SK-N-SH treated with all-trans-retinoic acid at 6 μM for 48 hours (cell line): ENCODE data around the gene WNT7A.

Experiments used
- ARNTL ChIP-seq: fragments of 450-650 bp; formaldehyde crosslinking; IDR thresholded peaks from 2 replicates; pipeline ENCODE4 v1.5.0; 2020; ENCODE audit warnings: low read depth, mild to moderate bottlenecking, moderate library complexity, borderline replicate concordance
- CREB5 ChIP-seq: fragments of 250-450 bp; sonication (Bioruptor Pico); IDR thresholded peaks from 2 replicates; pipeline ENCODE4 v1.5.1; 2020; ENCODE audit warnings: low read depth, mild to moderate bottlenecking, moderate library complexity
- CSDC2 ChIP-seq: fragments of 250-450 bp; sonication (Bioruptor Pico); IDR thresholded peaks from 2 replicates; pipeline ENCODE4 v1.5.0; 2020; ENCODE audit warnings: mild to moderate bottlenecking, moderate library complexity
- CSRNP3 ChIP-seq: fragments of 250-450 bp; sonication (Bioruptor Pico); IDR thresholded peaks from 2 replicates; pipeline ENCODE4 v1.5.1; 2021; ENCODE audit warnings: mild to moderate bottlenecking, moderate library complexity
- ESRRG ChIP-seq: fragments of 250-450 bp; sonication (Bioruptor Pico); IDR thresholded peaks from 2 replicates; pipeline ENCODE4 v1.6.1; 2021; ENCODE audit warnings: mild to moderate bottlenecking
- PPARA ChIP-seq: fragments of 250-450 bp; sonication (Bioruptor Pico); IDR thresholded peaks from 2 replicates; pipeline ENCODE4 v1.5.0; 2020; ENCODE audit warnings: mild to moderate bottlenecking, borderline replicate concordance
- RARB ChIP-seq: fragments of 250-450 bp; sonication (Bioruptor Pico); IDR thresholded peaks from 2 replicates; pipeline ENCODE4 v1.8.0; 2021; ENCODE audit warnings: mild to moderate bottlenecking, moderate library complexity
- TCF4 ChIP-seq: fragments of 250-450 bp; sonication (Bioruptor Pico); IDR thresholded peaks from 2 replicates; pipeline ENCODE4 v1.8.0; 2021; ENCODE audit warnings: mild to moderate bottlenecking, moderate library complexity, borderline replicate concordance
- TOX ChIP-seq: fragments of 250-450 bp; sonication (Bioruptor Pico); IDR thresholded peaks from 2 replicates; pipeline ENCODE4 v1.8.0; 2021; ENCODE audit warnings: mild to moderate bottlenecking, moderate library complexity, borderline replicate concordance
- ZFP3 ChIP-seq: fragments of 250-450 bp; sonication (Bioruptor Pico); IDR thresholded peaks from 2 replicates; pipeline ENCODE4 v1.5.0; 2020; ENCODE audit warnings: mild to moderate bottlenecking, moderate library complexity
- ZFP30 ChIP-seq: fragments of 450-650 bp; formaldehyde crosslinking; IDR thresholded peaks from 2 replicates; pipeline ENCODE4 v1.5.0; 2022; ENCODE audit warnings: mild to moderate bottlenecking, moderate library complexity
- ZNF70 ChIP-seq: fragments of 450-650 bp; formaldehyde crosslinking; IDR thresholded peaks from 2 replicates; pipeline ENCODE4 v1.5.0; 2020; ENCODE audit warnings: mild to moderate bottlenecking, moderate library complexity
- TF ChIP-seq, protein P1 (sequence below): fragments of 250-450 bp; sonication (Bioruptor Pico); IDR thresholded peaks from 2 replicates; pipeline ENCODE4 v1.8.0; 2020; ENCODE audit warnings: mild to moderate bottlenecking, moderate library complexity, borderline replicate concordance

GRCh38 chr3:13869761-13870343, 10.0 kb downstream of the WNT7A start:
- TF ChIP-seq ZFP30 (CRISPR knock-in tag) (no peak), CSRNP3 (no peak), ESRRG (no peak), TOX (CRISPR knock-in tag) (no peak), ARNTL (CRISPR knock-in tag) (no peak), CREB5 (CRISPR knock-in tag) (no peak), TCF4 (CRISPR knock-in tag) (no peak), PPARA (CRISPR knock-in tag) (no peak), ZFP3 (CRISPR knock-in tag) (no peak), CSDC2 (CRISPR knock-in tag) (no peak), ZNF70 (no peak), RARB (CRISPR knock-in tag) (no peak)
- TF ChIP-seq, protein P1, sequence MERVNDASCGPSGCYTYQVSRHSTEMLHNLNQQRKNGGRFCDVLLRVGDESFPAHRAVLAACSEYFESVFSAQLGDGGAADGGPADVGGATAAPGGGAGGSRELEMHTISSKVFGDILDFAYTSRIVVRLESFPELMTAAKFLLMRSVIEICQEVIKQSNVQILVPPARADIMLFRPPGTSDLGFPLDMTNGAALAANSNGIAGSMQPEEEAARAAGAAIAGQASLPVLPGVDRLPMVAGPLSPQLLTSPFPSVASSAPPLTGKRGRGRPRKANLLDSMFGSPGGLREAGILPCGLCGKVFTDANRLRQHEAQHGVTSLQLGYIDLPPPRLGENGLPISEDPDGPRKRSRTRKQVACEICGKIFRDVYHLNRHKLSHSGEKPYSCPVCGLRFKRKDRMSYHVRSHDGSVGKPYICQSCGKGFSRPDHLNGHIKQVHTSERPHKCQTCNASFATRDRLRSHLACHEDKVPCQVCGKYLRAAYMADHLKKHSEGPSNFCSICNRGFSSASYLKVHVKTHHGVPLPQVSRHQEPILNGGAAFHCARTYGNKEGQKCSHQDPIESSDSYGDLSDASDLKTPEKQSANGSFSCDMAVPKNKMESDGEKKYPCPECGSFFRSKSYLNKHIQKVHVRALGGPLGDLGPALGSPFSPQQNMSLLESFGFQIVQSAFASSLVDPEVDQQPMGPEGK (CRISPR knock-in tag) = no peak
